Ascending aorta (tissue), 2 donors: ENCODE data around the gene CD36. TPM values are rescaled to one million over a fixed set of nuclear protein-coding genes. Genes with fewer than 3 reads are reported as not detected.

Experiments used
- DNase-seq, 2 donors: peaks; one replicate each; pipeline ENCODE4 v3.0.0-alpha.2; 2019; ENCODE audit warnings: low spot score in 2 of 2
- H3K27ac ChIP-seq, 2 donors: fragments of 200-600 bp; sonication (generic); one replicate each; pipeline ENCODE4 v1.5.1; 2016 to 2017; ENCODE audit warnings: mild to moderate bottlenecking in 1 of 2
- H3K27me3 ChIP-seq: fragments of 200-600 bp; sonication (generic); one replicate; pipeline ENCODE4 v1.5.1; 2017
- H3K36me3 ChIP-seq, 2 donors: fragments of 200-600 bp; sonication (generic); one replicate each; pipeline ENCODE4 v1.5.1; 2016
- H3K4me1 ChIP-seq, 2 donors: fragments of 200-600 bp; sonication (generic); one replicate each; pipeline ENCODE4 v1.5.1; 2016 to 2017; ENCODE audit warnings: mild to moderate bottlenecking in 1 of 2
- H3K4me3 ChIP-seq, 2 donors: fragments of 200-600 bp; sonication (generic); one replicate each; pipeline ENCODE4 v1.5.1; 2016 to 2017; ENCODE audit warnings: mild to moderate bottlenecking in 1 of 2
- H3K9me3 ChIP-seq, 2 donors: fragments of 200-600 bp; sonication (generic); one replicate each; pipeline ENCODE4 v1.5.1; 2016
- intact Hi-C: fragments of 100-400 bp; cut with DNase I; formaldehyde crosslinking; loops from one replicate; pipeline ENCODE4 v1.15.1; 2023
- total RNA-seq: library from RNA; depleted of rRNA; stranded (reverse); fragments of >200 nt; gene quantifications from one replicate; pipeline ENCODE4 v1.1.0, GENCODE V29; 2016
- TF ChIP-seq, protein P1 (sequence below), 3 experiments: fragments of 200-600 bp in 2 of 3; fragments of 450-650 bp in 1 of 3; sonication (generic) in 2 of 3; IDR thresholded peaks; one replicate each; pipeline ENCODE4 v1.5.1; 2016 to 2019; ENCODE audit warnings: antibody characterized with exemption in 3 of 3, mild to moderate bottlenecking in 1 of 3, moderate library complexity in 1 of 3

Gene CD36
- total RNA-seq, 1 donor from 2014 or later = 302 TPM

- no peak overlapping the region for H3K4me3 ChIP-seq
- H3K27me3 ChIP-seq = no peaks in the 10 kb centered on the region
- intact Hi-C loops = no loop called here
- no peaks in the 10 kb centered on the region for H3K36me3 ChIP-seq
- TF ChIP-seq, protein P1, sequence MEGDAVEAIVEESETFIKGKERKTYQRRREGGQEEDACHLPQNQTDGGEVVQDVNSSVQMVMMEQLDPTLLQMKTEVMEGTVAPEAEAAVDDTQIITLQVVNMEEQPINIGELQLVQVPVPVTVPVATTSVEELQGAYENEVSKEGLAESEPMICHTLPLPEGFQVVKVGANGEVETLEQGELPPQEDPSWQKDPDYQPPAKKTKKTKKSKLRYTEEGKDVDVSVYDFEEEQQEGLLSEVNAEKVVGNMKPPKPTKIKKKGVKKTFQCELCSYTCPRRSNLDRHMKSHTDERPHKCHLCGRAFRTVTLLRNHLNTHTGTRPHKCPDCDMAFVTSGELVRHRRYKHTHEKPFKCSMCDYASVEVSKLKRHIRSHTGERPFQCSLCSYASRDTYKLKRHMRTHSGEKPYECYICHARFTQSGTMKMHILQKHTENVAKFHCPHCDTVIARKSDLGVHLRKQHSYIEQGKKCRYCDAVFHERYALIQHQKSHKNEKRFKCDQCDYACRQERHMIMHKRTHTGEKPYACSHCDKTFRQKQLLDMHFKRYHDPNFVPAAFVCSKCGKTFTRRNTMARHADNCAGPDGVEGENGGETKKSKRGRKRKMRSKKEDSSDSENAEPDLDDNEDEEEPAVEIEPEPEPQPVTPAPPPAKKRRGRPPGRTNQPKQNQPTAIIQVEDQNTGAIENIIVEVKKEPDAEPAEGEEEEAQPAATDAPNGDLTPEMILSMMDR (IDR thresholded peaks at IDR 0.05) = no peak
- H3K4me1 ChIP-seq = no peaks in the 10 kb centered on the region
- no peak overlapping the region for H3K27ac ChIP-seq
- no peak for DNase-seq
- no peaks in the 10 kb centered on the region for H3K9me3 ChIP-seq
These were observed 13.0 kb downstream of the CD36 start for GRCh38 chr7:80651471-80651870.

DNA sequence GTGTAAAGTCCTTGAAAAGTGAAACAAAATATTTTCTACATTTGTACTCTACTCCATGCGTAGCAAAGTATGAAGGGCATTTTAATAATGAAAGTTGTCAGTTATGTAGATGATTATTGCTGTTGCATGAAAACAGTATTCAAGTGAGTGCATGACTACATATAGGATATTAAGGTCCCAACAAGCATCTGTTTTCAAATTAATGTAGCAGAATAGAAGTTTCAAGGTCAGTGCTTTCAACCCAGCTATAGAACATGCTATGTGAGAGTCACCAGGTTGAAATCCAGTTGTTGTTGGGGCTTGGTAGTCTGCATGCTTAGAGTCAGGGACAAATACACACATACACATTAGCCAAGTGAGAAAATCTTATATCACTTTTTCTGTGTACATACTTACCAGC lies 14.8 kb downstream of the CD36 start:
- no peak for DNase-seq
- Histone ChIP-seq H3K9me3 (no peaks in the 10 kb centered on the region), H3K36me3 (no peaks in the 10 kb centered on the region), H3K4me1 (no peaks in the 10 kb centered on the region), H3K27ac (no peak overlapping the region), H3K27me3 (no peaks in the 10 kb centered on the region), H3K4me3 (no peak overlapping the region)
- TF ChIP-seq, protein P1 (IDR thresholded peaks at IDR 0.05) = no peak
- intact Hi-C loops = no loop called here

DNA sequence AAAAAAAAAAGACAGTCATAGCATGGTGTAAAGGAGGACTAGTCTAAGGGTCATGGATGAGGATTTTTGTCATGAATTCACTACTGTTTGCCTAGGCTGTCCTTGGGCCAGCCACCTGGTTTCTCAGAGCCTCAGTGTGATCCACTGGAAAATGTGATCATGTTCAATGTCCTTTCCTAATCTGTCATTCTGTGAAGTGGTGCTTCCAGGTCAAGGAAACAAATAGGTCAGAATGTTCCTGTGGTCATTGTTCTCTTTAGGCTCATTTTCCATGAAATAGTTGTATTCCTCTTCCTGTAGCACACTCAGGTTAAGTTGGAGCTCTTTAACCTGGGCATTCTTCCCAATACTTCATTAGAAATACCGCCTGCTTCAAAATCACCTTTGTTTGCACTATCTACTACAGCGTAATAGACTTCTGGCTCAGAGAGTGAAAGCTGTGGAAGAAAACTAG lies 16.5 kb downstream of the CD36 start:
- Histone ChIP-seq H3K36me3 (no peaks in the 10 kb centered on the region), H3K9me3 (no peaks in the 10 kb centered on the region), H3K27ac (no peak overlapping the region), H3K4me3 (no peak overlapping the region), H3K4me1 (no peaks in the 10 kb centered on the region), H3K27me3 (no peaks in the 10 kb centered on the region)
- no peak for DNase-seq
- TF ChIP-seq, protein P1 (IDR thresholded peaks at IDR 0.05) = no peak
- intact Hi-C loops = no loop called here

- no peaks in the 10 kb centered on the region for H3K4me1 ChIP-seq
- no peaks in the 10 kb centered on the region for H3K9me3 ChIP-seq
- no peak for DNase-seq
- no peaks in the 10 kb centered on the region for H3K27me3 ChIP-seq
- no peak overlapping the region for H3K27ac ChIP-seq
- no peaks in the 10 kb centered on the region for H3K36me3 ChIP-seq
- H3K4me3 ChIP-seq = no peak overlapping the region
- intact Hi-C loops = no loop called here
- TF ChIP-seq, protein P1 (IDR thresholded peaks at IDR 0.05) = no peak
These were observed 17.6 kb downstream of the CD36 start for GRCh38 chr7:80656029-80656428.

DNA sequence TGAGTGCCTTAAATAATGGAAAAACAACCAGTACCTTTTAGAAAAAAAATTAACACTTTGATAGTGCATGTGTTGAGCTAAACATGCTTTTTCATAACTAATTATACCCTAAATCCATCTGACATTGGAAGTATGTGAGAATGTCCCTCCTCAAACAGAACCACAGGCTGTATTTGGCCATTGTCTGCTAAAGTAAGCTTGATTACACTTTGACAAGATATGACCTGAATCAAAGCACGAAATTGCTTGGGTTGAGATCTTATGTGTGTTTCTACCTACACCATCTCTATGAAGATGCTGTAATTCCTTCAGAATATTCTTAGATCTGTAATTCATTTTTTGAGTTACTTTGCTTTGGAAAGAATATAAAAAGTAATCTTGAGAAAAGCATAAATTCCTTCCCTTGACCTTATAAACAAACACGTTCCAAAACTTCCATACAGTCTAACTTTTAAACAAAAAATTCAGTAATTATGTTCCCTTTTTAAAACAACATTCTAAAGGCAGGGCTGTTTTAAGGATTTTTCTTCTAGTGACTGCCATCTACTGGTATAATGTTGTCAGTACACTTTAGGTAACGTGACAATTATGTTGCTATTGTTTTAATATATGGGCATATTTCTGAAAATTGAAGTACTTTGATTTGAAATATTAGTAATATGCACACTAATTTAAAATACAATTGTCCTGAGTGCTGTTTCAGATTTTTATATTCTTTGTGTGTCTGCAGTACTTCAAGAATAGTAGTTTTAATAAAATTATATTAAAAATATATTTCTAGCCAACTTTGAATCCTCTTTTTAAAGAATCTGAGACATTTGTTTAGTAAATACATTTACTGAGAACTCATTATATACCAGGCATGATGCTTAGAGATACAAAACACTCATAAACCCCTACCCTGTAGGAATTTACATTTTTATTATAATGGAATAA lies 20.9 kb downstream of the CD36 start:
- H3K9me3 ChIP-seq = no peaks in the 10 kb centered on the region
- no peak for DNase-seq
- no peaks in the 10 kb centered on the region for H3K27me3 ChIP-seq
- H3K36me3 ChIP-seq = no peaks in the 10 kb centered on the region
- H3K4me3 ChIP-seq = no peak overlapping the region
- no peaks in the 10 kb centered on the region for H3K4me1 ChIP-seq
- TF ChIP-seq, protein P1 (IDR thresholded peaks at IDR 0.05) = peak; percentile 23 to 74 (median 55)
- H3K27ac ChIP-seq = no peak overlapping the region
- intact Hi-C loops = no loop called here
